GM21423 (cell line): ENCODE measurements around the gene ARFGEF2.
"Not testable (repeated sequence)": the region's sequence is repeated elsewhere in the genome, so short reads cannot be mapped to it uniquely, and the experiment has no call there.

Source experiments
- ATAC-seq: cut with Tn5 transposase; IDR thresholded peaks from one replicate; pipeline ENCODE4 v1.9.1; 2021; ENCODE audit warnings: mild to moderate bottlenecking, moderate library complexity; ENCODE audit not compliant: unreplicated experiment

The ARFGEF2 gene

DNA sequence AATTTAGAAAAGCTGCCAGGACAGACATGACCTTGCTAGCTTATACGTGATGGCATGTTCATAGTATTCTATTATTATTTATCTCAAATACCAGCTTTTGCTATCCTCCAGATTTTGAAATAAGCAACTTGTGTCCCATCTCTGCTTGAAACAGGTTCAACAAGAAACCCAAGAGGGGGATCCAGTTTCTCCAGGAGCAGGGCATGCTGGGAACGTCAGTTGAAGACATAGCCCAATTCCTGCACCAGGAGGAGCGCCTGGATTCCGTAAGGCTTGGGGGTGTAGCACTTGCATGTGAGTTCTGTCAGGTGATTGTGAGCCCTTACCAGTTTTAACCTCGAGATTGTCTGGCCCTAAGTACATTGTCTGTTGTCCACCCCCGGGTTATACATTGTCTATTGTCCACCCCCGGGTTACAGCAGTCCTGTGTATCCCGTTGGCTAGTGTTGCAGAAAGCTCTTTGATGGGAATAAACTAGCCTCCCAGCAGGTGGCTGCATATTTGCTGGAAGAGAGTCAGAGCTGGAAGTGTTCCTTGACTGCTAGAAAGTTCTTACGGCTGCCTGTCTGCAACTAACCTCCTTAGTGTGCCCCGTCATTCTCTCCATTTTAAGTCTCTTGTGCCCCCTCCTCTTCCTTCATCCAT, 63.2 kb downstream of the ARFGEF2 start:
- no peak for ATAC-seq

DNA sequence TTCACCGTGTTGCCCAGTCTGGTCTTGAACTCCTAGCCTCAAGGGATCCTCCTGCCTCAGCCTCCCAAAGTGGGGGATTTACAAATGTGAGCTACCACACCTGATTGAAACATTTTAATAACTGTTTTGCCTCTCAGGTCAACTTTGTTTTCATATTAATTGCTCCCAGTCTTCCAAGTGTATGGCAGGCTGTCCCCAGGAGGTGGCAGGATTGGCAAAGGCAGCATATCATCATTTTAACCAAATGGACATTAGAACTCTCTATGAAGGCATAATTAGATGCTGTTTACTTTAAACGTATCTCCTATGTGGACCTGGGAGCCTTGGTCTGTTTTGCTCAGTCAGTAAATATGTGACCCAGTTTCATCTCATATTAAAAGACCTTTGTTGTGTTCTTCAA, 65.4 kb downstream of the ARFGEF2 start:
- ATAC-seq: no peak

DNA sequence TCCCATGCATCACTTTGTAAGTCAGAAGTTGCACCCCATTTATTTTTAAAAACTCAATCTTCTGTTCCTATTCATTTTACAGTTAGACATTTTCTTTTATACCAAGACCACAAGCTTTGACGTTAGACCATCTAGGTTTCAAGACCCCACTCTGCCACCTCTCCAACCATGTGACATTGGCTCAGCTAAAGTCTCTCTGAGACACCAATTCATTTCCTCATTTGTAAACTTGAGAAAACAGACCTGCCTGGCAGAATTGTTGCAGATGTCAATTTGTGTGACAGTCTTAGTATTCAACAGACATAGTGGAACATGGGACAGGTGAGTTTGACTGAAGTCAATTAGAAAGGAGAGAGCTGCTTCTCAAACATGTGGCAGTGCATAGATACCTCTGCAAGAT, 69.0 kb downstream of the ARFGEF2 start:
- no peak for ATAC-seq

DNA sequence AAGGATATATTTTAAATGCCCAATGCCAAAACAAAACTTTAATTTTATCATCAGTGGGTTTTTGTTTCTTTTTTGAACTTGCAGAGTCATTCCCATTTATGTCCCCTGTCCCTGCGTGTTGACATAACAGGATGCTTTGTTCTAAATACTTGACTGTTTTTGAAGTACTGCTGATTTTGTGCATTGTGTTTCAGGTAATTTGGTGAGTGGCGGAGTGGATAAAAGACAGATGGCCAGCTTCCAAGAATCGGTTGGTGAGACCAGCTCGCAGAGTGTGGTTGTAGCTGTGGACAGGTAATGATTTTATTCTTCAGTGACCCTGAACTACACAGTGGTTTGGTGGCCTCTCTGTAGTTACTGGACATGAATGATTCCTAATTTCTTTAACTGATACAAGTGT, 74.1 kb downstream of the ARFGEF2 start:
- ATAC-seq: no peak

DNA sequence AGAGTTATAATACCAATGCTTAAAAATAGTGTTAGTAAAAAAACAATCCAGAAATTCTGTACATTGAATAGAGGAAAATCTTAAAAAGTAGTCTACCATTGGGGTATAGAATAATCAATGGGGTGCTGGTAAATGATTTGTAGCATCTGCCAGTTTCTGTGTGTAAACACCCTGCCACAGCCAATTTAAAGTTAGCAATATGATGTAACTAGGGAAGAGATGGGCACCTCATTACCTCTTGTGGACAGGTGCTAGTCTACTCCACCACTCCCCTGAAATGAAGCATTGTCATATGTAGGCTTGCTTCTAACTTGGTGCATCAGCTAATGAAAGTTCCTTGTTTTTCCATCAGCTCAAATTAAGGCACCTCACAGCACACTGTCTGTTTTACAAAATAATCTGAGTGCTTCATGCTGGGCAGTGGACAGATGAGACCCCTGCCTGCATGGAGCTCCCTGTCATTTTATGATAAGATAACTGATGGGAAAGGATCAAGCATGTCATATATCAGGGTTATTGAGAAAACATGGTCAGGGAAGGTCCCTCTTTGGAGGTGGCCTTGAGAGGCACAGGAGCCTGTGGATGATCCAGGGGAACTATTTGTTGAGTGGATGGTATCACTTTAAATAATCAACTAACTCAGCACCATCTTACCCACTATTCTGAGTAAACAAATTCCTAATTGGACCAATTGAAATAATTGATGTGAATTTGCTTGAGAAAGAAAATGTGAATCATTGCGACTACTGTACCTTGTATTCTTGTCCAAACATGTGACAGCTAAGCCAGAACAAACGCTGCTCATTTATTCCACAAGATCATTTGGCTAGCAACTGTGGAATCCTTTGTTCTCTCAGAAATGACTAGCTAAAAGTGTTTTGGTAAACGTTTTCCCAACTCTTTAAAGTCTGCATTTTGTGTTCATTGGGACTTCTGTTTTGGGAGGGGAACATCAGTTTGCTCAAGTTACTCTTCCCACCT, 78.7 kb downstream of the ARFGEF2 start:
- ATAC-seq: no peak

DNA sequence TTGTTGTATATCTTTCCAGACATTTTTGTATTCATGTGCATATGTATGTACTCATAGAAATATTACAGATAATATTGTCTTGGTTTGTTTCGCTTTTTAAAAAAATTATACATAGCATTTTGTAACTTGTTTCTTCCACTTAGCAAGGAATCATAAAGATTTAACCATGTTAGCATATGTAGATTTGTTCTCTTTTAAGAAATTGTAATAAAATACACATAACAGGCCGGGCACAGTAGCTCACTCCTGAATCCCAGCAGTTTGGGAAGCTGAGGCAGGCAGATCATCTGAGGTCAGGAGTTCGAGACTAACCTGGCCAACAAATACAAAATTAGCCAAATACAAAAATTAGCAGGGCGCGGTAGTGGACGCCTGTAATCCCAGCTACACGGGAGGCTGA, 80.2 kb downstream of the ARFGEF2 start:
- no peak for ATAC-seq

DNA sequence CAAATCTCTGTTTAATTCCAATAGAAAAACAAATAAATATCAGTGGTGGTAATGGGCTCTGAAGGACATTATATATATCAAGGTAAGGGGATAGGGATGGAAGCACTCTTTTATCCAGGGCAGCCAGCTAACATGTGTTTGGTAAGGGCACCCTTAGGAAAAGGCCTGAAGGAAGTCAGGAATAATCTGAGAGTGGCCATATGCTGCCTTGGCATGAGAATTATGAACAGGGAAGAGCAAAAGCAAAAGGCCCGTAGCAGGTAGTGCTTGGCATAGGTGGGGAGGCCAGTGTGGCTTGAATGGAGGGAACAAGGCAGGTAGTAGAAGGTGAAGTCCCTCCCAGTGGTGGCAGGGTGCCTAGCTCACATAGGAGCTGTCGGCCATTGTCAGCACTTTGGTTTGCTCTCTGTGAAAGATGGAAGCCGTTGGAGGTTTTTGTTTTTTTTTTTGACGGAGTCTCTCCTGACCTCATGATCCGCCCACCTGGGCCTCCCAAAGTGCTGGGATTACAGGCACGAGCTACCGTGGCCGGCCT, 85.0 kb downstream of the ARFGEF2 start:
- ATAC-seq: no peak

DNA sequence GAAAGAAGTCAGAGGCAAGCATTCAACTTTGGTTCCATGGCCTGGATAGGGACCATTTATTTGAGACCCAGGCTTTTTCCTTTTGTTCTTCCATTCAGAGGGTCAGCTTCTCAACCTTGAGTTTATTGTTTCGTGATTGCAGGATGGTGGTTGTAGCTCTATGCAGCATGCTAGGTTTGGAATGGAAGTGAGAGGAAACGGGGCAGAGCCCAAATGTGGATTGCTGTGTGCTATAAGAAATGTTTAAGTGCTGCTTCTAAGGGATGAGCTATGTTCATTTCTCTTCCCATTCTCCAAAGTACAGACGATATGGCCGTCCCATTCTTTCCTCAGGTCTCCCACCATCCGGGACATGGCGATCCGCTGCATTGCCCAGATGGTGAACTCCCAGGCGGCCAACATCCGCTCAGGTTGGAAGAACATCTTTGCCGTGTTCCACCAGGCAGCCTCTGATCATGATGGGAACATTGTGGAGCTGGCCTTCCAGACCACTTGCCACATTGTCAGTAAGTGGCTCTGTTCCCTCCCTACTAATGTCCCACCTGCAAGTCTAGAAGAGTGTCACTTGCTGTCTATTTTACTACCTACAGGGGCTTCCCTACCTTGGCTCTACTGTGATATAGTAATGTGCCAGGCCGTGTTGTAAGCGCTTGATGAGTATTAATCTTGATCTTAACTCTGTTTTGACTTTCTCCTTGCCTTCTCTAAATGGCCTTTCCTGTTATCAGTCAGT, 88.6 kb downstream of the ARFGEF2 start:
- no peak for ATAC-seq

DNA sequence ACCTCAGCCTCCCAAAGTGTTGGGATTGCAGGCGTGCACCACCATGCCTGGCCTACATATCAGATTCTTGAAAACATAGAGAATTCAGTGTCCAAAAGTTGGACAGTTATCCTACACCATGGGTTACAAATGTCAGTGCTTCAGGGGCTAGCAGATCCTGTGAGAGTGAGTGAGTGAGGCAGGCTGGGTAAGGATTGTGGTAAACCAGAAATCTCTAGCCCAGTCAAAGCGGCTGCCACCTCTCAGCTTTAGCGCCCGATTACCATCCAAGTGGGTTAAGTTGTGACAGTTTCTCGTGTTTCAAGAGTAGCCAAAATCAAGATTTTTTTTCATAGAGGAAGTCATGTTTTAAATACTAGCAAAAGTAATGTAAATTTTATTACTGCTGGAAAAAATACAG, 102.7 kb downstream of the ARFGEF2 start:
- no peak for ATAC-seq

DNA sequence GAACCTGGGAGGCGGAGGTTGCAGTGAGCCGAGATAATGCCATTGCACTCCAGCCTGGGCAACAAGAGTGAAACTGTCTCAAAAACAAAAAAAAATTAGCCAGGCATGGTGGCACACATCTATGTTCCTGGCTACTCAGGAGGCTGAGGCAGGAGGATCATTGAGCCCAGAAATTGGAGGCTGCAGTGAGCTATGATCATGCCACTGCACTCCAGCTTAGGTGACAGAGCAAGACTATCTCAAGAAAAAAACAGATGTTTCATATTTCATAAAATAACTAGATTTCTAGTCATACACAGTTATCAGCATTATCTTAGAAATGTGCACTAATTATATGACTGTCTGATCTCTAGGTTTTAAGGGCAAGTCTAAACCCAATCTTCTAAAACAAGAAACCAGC, 106.7 kb downstream of the ARFGEF2 start:
- not testable (repeated sequence) for ATAC-seq

DNA sequence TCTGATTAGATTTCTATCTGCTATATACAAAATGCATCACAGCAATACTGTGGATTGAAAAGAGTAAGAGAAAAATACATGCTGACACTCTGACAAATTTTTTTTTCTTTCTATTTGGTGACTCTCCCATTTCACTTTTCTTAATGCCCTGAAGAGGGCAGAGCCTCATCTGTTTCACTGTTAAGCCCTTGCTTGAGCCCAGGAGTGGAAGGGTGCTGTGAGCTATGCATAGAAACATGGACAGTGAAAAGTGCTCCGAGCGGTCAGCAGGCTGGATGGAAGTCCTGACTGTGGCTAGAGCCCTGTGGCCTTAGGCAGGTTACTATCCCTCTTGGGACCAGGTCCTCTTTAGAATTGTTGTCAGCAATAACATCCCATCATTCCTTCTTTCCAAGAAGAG, 107.2 kb downstream of the ARFGEF2 start:
- no peak for ATAC-seq

DNA sequence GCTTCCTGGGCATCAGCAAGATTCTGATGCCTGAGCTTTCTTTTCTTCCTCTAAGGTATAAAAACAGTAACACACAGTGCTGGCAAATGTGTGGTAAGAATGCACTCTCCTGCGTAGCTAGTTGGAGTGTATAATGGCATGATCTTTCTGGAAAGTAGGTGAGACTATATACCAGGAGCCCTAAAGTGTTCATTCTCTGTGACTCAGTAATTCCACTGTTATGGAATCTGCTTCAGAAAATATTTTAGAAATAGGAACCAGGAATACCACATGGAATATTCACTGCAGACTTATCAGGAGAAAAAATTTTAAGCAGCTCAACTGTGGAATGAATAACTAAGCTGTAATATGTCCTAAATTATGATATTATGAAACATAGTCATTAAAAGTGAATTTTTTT, 107.7 kb downstream of the ARFGEF2 start:
- ATAC-seq: no peak

DNA sequence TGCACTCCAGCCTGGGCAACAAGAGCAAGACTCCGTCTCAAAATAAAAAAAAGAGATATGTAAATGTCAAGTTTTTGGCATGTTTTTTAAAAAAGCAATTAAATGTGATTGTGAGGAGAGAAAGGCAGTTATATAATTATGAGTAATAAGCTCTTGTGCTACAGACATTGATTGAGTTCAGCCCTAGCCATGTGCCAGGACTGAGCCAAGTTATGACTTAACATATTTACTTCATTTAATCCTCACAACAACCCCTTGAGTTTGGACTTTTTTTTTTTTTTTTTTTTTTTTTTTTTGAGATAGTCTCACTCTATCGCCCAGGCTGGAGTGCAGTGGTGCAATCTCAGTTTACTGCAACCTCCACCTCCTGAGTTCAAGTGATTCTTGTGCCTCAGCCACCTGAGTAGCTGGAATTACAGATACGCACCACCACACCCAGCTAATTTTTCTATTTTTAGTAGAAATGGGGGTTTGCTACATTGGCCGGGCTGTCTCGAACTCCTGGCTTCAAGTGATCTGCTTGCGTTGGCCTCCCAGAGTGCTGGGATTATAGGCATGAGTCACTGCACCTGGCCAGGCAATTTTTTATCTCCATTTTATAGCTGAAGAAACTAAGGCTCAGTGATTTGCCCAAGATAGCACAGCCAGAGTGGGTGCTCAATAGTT, 109.6 kb downstream of the ARFGEF2 start:
- ATAC-seq: no peak

DNA sequence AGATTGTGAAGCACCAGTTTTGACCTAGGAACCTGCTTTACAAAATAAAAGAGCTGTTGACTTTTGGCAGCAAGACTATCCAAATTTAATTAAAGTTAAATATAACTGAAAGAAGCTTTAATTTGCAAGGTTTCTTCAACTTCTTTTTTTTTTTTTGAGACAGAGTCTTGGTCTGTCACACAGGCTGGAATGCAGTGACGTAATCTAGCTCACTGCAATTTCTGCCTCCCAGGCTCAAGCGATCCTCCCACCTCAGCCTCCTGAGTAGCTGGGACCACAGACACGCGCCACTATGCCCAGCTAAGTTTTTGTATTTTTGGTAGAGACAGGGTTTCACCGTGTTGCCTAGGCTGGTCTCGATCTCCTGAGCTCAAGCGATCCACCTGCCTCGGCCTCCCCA, 110.9 kb downstream of the ARFGEF2 start:
- ATAC-seq: no peak

DNA sequence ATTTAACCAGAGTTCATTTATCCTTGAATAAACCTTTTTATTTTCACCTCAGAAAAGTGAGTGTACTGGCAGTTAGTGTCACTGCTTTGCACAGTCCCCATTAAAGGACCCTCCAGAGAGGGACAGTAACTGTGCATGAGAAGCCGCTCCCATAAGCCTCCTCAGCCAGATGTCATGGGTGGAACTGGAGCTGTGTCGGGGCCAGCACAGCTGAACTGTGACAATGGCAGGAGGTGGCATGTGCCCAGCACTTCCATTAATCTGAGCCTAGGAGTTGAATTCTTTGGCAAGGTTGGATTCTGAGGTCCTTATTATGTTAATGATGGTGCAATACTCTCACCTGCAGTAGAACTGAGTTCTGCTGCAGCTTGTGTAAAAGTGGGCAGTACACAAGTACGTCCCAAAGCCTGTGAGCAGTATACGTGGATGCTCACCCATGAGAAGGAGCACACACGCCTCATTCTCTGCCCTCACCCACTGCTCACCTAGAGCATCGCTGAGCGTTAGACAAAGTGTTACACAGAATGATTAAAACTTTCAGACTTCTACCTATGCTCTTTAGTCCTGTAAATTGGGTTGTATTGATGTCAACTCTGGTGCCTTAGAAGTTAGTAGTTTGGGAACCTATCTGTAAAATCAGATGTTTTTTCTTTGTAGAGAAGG, 112.7 kb downstream of the ARFGEF2 start:
- no peak for ATAC-seq

DNA sequence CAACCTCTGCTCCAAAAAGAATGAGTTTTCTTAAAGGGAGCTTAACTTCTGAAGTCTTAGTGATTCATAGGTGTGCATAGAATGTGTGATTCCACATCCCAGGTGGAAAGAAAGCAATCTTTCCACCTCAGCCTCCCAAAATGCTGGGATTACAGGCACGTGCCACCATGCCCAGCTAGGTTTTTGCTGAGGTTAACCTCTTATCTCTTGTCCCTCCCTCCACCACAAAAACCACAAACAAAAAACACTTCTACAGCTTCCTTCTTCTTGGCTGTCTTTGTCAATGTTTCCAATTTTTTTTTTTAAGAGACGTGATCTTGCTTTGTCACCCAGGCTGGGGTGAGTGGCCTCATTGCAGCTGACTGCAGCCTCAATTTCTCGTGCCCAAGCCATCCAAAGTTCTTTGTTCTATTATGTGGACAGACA, 116.5 kb downstream of the ARFGEF2 start:
- ATAC-seq: no peak

DNA sequence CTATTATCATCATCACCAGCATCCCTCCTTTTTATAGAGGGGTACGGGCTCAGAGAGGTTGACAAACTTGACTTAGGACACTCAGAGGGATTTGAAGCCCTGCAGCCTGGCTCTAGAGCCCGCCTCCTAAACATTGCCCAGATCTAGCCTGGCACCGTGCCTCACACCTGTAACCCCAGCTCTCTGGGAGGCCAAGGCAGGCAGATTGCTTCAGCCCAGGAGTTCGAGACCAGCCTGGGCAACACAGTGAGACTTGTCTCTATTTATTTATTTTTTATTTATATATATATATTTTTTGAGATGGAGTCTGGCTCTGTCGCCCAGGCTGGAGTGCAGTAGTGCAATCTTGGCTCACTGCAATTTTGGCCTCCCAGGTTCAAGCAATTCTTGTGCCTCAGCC, 118.3 kb downstream of the ARFGEF2 start:
- ATAC-seq: no peak

DNA sequence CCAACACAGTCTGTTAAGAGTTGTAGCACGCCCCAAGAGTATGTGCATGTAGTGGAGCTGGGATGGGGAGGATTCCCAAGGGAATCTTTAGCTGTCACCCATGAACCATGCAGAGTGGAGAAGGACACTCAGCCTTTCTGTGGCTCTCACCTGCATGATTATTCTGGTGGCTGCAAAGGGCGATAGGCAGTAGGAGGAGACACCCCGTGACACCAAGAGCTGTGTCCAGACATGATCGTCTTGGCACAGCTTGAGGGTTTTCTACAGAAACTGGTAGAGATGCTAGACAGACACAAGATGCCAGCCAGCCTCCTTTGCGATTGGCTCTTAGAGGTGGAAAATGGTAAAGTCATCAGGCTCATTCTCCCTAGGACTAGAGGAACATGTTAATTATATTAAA, 121.5 kb downstream of the ARFGEF2 start:
- no peak for ATAC-seq

DNA sequence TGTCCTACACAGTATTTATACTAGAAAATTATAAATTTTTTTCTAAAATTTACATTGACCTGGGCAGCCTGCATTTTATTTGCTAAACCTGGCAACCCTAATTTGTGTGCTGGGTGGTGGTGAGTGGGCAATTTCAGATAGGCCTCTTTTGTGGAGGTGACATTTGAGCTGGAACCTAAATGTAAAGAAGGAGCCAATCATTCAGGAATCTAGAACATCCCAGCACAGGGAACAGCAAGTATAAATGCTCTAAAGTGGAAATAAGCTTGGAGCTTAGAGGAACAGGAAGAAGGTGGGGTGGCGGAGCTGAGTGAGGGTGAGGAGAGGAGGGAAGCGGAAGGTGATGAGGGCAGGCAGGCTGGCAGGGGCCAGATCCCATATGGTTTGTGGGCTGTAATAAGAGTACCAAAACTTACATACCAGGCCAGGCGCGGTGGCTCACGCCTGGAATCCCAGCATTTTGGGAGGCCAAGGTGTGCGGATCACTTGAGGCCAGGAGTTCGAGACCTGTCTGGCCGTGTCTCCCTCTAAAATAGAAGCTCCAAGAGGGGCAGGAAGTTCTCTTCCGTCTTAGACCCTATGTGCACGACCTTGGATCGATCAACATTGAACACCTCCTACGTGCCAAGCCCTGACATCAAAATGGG, 124.1 kb downstream of the ARFGEF2 start:
- peak; percentile 10 for ATAC-seq
